ENCODE measurements around the gene JTB.

The JTB gene

DNA sequence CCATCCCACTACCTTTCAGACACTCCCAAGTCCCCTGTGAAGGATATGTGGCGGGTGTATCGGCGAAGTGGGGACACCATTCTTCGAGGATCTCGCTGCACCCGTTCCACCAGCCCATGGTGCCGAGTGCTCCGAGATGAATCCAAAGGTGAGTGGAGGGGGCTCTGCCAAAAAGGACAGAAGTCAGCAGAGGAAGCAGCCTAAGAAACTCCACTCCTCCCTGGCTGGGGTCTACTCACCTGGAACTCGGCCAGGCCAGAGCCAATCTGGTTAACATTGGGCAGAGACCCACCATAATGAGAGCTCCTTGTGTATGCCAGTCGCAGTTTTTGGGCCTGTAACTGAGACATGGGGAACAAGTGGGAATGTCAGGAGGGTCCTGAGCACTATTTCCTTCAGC is 22.6 kb downstream of the JTB start:
- DNase-seq (ENCODE audit: low read depth in 2 of 2), result no peak

DNA sequence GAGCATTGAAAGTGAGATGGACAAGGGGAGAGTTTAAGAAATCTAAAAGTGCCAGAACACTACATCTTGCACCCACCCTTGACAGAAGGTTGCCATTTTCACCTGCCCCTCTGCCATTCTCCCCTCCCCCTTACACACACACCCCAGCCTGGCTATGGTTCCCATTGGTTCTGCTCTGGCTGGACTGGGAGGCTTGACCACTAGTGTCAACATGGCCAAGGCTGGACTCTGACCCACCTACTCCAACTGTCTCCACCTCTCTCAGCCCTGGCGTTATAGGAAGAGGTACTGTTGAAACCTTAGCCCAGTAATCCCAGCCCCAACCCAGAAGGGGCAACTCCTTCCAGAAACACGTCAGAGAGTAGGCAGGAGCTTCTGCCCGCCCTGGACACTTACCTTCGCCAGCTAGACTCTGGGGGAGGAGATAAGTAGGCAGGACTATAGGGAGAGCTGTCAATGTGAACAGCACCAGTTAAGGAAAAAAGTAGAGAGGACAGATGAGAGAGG is 23.6 kb downstream of the JTB start:
- DNase-seq (ENCODE audit: low read depth in 2 of 2), result no peak

DNA sequence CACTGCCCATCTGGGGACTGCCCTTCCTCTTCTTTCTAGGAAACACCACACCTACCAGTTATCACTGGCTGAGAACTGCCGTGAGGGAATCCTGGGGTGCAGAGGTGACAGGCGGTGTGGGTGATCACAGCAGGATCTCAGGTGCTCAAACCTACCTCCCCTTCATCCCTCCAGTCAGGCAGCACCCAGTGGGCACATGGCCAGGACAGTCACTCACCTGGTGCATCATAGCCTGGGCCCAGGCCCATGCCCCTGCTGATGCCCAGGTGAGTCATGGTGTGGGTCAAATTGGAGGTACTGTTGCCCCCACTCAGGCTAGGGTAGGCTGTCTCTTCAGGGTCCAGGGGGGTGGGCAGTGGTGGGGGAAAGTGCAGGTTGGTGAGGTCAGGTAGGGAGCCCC is 25.7 kb downstream of the JTB start:
- no peak for DNase-seq (ENCODE audit: low read depth in 2 of 2)

DNA sequence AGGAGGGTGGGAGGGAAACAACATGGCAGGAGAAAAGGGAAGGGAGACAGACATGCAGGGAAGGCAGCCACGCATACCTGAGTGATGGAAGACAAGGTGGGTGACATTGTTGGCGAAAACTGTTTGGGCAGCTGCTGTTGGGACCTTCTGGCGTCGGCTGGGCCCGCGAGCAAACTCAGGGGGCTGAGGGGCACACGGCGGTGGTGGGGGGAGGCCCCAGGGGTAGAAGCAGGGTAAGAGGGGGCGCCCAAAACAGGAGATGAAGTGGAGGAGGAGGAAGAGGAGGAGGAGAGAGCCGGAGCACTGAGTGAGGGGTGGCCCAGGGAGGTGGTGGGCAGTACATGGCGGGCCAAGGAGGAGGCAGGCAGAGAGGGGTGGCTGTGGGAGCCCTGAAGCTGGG is 26.3 kb downstream of the JTB start:
- no peak for DNase-seq (ENCODE audit: low read depth in 2 of 2)

DNA sequence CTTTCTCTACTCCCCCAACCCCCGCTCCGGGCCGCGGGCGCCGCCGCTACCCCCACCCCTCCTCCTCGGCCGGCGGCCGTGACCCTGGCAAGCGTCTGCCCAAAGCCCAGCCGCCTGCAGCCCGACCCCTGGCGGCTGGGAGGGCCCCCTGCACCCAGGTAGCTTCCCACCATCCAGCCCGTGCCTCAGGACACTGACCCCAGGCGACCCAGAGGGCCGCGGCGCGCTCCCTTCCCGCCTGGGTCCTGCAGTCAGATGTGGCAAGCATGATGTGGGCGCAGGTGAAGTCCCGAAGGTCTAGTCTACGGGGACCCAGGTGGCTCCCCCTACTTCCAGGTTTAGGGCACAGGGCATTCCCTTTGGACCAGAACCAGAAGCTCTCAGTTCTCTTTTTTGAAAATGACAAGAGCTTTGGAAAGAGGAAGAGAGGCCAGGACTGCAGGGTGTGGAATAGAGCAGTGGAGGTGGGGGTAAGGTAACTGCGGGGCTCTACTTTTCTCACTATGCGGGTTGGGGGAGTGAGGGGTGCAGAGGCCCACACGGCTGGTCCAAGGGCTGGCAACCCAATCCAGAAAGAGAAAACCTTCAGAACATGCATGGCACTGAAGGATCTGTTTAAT is 30.7 kb downstream of the JTB start, which contains the start of gene DENND4B:
TSS of gene DENND4B (minus strand) at position 97 of the 620 bp plus-strand sequence. CDS start 2,344 bp downstream, outside the sequence.
- peak; percentile 67 to 68 for DNase-seq (ENCODE audit: low read depth in 2 of 2)

DNA sequence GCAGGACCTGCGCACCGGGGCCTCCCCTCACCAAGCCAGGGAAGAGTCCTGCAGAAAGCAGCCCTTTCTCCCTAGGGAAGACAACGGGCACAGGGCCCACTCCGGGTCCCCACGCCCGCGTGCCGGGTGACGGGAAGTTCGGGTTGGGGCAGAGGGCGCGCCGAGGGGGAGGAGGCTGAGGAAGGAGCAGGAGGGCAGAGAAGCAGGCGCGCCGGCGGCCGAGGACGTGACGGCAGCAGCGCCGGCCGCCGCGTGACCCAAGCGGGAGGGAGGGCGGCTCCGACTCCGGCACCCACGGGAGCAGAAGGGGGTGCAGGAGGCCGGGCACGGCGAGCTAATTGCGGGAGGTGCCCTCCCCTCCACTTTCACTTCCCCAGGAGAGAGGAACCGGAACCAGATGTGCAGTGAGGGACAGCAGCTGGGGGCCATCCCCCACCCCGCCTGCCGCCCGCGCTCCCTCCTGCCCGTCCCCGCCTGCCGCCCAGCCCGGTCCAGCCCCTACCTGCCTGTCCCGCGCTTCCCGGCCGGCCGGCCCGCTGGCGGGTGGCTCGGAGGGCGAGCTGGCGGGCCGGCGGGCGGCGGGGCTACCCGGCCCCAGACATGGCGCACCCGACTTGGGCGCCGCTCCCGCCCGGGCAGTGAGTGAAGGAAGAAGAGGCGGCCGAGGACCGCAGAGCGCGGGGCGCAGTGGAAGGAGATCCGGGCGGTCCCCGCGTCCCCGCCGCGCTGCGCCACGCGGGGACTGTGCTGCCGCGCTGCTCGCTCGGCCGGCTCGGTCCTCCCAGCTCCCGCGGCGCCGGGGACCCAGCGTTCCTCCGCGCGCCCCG is 31.5 kb downstream of the JTB start:
- peak; percentile 62 to 70 for DNase-seq (ENCODE audit: low read depth in 2 of 2)

DNA sequence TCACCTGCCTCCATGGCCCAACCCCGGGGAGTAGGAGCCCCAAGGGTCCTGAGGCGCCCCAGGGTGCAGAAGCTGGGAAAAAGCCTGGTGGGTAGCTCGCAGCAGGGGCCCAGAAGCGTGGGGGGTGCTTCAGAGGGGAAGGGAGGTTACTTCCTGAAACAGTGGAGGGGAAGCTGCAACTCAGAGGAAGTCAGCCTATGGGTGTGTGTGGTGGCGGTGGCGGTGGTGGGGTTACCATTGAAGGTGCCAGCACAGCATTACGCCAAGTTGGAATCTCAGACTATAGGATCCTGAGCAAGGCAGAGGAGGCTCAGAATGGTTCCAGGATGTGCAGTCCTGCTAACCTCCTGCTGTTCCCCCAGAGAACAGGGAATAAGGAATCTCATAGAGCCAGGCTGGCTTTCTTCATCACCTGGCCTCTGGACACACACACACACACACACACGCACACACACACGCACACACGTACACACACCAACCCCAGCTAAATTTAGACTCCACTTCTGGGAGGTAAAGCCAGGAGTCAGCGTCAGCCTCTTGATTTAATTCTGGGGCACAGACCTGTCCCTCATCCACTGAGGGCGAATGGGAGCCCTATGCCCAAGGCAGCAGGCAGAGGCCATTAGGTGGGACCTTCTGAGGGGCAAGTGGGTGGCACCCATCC is 32.2 kb downstream of the JTB start:
- DNase-seq (ENCODE audit: low read depth in 2 of 2), result peak; percentile 66

DNA sequence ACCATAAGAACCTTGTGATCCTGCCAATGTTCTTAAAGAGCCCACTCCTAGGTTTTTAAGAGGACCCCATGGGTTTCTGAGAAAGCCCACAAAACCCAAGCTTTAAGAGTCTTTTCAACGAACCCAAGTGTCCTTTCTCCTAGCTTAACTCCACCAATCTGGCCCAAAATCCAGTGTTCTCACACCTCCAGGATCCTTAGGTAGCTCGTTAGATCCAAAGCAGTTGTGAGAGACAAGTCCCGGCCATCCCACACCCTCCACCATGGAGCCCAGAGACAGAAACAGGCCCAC is 32.7 kb downstream of the JTB start:
- DNase-seq (ENCODE audit: low read depth in 2 of 2), result no peak

DNA sequence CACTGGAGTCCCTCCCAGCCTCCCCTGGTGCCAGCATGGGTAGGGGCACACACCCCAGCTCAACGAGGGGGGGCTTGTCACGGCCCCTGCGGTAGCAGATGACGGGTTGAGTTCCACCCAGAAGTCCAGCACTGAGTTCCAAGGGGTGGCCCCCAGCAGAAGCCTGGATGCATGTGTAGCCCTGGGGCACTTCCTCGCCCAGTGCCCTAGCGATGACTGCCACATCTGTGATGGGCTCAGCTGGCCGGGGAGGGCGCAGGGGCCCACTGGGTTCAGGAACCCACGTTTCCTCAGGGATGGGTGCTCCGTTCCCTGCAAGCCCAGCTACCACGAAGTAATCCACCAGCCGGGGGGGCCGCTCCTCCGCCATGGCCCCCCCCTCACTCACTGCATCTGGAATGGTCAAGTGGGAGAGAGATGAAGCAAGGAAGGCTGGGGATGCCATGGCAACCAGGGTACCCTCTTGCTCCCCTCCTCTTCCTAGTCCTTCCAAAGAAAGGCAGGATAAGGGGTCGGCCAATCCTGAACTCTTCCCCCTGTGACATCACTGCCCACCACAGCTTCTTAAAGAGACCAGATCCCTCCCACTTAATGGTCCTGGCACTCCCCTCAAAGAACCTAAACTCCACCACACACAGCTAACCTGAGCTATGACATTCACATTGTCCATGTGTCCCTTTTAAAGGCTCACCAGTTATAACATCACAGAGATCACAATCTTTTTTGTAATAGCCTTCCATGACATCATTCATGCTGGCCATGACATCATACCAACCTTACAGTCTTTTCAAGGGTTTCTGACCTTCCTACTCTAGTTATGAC is 33.3 kb downstream of the JTB start:
- no peak for DNase-seq (ENCODE audit: low read depth in 2 of 2)

DNA sequence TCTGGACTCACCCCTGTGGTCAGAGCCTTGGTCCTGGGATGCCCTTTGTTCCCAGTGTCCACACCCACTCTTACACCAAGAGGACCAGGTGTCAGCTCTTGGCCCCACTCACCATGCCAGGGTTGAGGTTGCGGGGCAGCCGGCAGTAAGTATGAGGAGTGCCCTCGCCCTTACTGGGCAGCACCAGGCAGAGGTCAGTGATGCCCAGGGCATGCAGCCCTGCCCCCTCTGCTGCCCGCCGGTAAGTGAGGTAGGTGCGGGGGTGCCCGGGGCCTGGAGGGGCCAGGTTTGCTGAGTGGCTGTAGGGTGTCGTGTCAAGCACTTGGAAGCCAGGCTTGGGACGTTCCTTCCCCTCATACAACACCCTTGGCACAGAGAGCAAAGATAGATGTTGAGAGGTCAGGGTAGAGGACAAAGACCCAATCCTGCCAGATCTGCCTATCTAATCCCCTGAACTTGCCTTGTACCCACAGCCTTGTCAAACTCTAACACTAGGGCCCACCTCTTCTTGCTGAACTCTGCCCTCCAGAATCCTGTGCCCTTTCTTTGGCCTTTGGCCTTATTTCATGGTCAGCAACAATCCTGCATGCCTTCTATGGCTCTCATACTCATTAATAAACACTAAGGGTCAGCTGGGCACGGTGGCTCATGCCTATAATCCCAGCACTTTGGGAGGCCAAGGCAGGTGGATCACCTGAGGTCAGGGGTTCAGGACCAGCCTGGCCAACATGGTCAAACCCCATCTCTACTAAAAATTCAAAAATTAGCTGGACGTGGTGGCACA is 34.5 kb downstream of the JTB start:
- DNase-seq (ENCODE audit: low read depth in 2 of 2), result no peak

DNA sequence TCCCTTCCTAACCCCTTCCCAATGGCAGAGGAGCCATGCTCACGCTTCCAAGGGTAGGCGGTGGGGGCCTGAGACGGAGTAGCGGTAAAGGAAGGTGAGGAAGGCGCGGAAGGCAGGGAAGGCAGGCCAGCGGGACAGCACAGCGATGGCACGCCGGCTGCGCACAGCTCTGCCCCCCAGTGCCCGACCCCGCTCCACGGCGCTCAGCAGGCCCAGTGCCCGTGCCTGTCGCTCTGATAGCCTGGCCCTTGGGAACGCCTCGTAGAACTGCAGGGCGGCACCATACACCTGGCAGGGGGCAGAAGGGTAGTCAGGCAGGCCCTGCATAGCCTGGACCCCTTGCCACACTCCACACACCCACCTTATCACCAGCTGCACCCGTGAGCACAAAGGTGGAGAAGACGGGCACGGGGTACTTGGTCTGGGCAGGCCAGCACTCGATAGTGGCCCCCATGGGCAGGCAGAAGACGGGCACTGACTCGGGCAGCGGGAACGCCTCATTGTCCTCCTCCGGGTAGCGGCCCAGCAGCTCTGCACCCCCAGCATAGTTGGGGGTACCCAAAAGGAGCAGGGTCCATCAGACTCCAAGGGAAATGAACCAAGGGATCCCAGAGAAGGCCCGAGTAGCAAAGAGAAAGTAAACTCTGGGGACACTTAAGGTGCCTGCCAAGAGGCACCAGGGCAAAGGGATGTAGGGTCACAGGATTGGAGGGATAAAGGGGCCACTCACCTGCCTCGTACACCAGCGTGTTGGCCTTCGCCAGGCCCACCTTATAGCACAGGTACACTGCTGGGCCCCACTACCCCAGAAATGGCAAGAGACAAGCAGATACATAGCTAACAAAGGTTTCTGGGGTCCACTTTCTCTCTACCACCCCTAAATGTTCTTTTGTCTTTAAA is 35.4 kb downstream of the JTB start:
- DNase-seq (ENCODE audit: low read depth in 2 of 2), result no peak

DNA sequence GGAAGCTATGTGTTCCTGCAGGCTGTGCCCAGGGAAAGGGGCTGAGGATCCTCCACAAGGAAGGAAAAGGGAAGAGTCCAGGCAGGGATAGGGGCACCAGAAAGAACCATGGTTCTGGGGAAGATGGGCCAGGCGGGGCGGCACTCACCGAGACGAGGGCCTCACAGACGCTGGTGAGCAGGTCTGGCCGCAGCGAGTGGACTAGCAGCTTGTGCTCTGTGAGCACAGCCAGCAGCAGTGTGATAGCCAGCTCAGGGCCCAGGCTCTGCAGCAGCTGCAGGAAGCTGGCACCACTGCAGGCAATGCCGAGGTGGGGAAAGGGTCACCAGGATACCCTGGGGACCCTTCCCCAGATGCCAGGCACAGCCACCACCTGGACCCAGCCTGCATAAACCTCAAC is 36.7 kb downstream of the JTB start:
- no peak for DNase-seq (ENCODE audit: low read depth in 2 of 2)

DNA sequence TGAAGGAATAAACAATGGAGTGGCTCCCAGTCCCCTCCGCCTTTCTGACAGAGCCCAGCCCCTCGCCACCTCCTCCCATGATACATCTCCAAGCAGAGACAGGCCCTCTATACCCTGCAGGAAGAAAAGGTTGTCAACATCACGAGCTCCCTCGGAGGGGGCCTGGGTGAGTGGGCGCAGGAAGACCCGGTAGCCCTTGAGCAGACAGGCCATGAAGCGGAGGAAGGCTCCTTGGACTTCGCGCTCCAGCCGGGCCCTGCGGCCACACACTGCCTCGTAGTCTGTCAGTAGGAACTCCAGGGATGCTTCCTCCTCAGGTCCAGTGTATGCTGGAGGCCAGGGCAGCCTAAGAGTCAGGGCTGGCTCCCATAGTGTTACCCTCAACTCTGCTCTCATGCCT is 38.0 kb downstream of the JTB start:
- no peak for DNase-seq (ENCODE audit: low read depth in 2 of 2)

DNA sequence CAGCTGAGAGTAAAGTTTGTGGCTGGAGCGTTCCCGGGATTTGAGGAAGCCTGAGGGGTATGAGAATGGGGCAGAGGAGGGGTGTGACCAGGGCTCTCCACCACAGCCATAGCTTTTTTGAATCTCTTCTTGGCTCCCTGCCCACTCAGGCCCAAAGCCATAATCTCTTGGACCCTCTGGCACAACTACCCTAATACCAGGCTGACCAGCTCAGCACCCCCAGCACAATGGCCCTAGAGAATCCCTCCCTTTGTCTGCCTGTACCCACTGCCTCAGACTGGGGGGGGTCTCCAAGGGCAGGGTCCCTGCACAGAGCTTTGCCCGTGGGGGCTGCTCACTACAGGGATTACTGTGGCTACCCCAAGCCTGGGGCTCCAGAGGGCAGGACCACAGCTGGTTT is 38.5 kb downstream of the JTB start:
- DNase-seq (ENCODE audit: low read depth in 2 of 2), result no peak

DNA sequence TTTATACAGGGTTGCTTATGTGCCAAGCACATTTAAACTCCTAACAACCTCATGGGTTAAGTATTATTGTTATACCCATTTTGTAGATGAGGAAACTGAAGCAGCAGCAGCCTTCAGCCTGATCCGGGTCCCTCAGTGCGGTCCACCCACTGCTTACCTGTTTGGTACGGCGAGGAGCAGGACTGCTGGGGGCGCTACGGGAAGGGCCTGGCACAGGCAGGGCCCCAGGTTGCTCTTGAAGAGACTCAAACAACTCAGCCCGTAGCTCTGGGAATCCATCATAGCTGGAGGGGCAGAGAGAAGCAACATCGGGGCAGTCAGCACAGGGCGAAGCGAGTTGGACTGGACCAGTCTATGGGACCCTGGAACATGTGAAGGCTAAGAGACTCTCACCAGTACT is 40.1 kb downstream of the JTB start:
- DNase-seq (ENCODE audit: low read depth in 2 of 2), result no peak

DNA sequence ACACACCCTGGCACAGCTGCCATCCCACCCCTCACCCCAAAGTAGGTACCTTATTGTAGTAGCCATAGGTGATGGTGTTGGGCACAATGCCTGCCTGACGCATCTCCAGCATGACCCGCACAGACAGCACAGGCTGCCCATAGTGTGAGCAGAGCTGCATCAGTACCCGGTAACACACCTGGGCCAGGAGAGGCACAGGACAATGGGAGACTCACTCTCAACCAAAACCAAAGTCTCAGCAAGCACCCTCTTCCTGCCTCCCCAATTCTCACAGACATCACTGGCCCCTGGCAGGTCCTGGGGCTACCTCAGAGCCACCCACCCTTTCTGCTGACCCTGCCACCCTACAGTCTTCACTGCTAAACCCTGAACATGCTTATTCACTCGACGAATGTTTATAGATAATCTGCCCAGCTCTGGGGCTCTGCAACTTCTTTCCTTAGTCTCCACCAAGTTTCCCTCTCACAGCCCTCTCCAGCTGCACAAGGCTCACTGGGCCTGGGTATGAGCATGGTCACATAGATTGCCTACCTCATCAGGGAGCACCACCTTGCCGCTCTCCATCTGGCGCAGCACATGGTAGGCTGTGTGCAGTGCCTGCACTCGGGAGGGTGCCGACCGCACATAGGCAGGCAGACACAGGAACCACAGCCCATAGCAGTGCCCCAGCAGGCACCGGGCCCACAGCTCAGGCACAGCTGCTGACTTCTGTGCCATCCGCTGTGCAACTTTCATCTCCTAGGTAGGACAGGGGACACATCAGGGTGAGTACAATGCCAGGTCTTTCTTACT is 41.3 kb downstream of the JTB start:
- DNase-seq (ENCODE audit: low read depth in 2 of 2), result no peak

DNA sequence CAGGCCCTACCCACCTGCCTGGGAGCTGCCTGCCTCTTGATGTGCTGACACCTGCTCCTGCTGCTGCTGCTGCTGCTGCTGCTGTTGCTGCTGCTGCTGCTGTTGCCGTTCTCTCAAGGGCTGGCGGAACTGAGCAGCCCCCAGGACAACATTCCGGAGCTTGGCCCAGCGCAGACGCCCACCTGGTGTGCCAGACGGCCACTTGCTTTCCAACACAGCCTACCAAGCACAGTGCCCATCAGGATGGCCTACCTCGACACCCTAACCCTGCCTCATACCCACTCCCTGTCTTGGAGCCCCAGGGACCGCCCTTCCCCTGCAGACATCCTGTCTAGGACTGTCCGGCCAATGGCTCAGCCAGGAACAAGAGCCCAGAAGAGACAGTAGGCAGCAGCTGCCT is 42.7 kb downstream of the JTB start:
- no peak for DNase-seq (ENCODE audit: low read depth in 2 of 2)

DNA sequence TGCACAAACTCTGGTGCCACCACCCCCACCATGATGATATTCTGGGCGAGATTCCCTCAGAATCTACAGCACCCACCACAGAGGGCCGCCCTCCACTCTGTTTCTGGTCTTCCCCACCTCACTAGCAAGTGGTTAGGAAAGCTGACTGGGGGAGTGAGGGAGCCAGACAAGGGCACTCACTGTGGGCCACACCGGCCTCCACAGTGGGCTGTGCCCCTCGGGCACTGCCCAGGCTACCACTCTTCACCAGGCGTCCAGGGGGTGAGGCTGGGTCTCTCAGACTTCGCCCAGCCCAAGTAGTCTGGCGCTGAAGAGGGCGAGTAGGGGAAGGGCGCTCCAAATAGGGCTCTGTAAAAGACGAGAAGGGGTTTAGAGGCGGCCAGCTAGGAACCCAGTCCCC is 43.5 kb downstream of the JTB start:
- DNase-seq (ENCODE audit: low read depth in 2 of 2), result no peak

DNA sequence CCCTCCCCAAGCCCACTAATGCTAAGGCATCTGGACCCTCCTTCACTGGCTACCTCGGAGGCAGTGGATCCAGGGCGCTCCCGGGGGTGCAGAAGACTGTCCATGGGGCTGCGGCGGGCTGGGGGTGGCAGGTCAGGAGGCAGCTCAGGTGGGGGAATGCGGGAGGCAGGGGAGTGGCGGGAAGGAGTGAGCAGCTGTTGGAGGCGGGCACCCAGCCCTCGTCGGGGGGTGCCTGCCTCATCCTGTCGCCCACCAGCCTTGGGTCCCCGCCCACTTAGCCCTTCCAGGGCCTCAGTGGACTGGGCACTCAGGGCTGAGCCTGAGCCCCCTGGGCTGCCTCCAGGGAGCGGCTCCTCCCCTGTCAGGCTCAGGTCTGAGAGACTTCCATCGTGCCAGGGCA is 44.0 kb downstream of the JTB start:
- DNase-seq (ENCODE audit: low read depth in 2 of 2), result no peak

Data from stimulated activated CD8-positive, alpha-beta memory T cell treated with anti-CD3 and anti-CD28 coated beads, Interleukin-15, amount 100 ng/mL, for 48 hours (primary cell).